ENCODE data around the gene UBE2D2. TPM values are rescaled to one million over a fixed set of nuclear protein-coding genes. Genes with fewer than 3 reads are reported as not detected.
"Not testable (repeated sequence)": the region's sequence is repeated elsewhere in the genome, so short reads cannot be mapped to it uniquely, and the experiment has no call there.

UBE2D2 gene
- 100 to 1,000 TPM; 176 to 190 TPM for total RNA-seq

DNA sequence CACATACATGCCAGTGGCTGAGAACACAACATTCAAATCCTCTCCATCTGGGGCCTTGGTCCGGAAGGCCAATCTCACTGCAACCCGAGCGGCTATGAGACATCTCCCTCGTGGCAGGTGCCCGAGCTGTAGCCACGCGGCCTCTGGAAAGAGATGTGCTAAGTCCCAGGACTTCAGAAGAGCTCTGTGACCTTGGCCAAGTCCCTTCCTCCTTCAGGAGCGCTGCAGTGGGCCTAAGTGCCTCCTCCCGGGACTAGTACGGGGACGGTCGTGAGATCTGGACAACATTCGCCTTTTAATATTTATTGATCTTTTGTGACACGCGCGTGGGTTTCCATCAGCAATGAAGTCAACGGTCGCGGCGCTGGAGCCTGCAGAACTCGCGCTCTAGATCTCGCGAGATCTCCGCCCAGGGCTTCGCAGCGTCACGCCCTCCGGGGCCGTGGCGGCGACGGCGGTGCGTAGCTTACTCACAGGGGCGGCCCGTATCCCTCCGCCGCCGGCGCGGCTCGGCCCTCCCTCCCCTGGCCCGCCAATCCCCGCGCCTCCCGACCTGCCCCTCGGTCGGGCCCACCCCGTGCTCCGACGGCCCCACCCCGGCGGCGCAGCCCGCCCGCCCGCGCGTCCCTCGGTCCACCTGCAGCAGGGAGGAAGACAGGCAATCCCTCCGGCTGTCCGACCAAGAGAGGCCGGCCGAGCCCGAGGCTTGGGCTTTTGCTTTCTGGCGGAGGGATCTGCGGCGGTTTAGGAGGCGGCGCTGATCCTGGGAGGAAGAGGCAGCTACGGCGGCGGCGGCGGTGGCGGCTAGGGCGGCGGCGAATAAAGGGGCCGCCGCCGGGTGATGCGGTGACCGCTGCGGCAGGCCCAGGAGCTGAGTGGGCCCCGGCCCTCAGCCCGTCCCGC, at the start of gene UBE2D2:
TSS of gene UBE2D2 (plus strand) at position 588 of the 903 bp plus-strand sequence. CDS start 453 bp downstream, outside the sequence.
- ATAC-seq (peak; percentile 98 to 99), DNase-seq (ENCODE audit: low spot score) (peak; percentile 97)
- Mint-ChIP-seq H3K9me3 (no peaks in the 10 kb centered on the region), H3K4me1 (ENCODE audit: low read depth in 2 of 2) (peaks cover 26 to 31% of the 10 kb centered on the region in 2 donors), H3K27me3 (no peaks in the 10 kb centered on the region), H3K27ac (peak within 1 kb of the TSS; percentile 91 to 95), H3K36me3 (peaks cover 5% of the 10 kb centered on the region), H3K4me3 (peak within 1 kb of the TSS; percentile 93)

GRCh38 chr5:139512786-139513390, 48.3 kb upstream of the UBE2D2 start:
- Mint-ChIP-seq H3K4me1 (ENCODE audit: low read depth in 2 of 2) (peaks cover 42 to 52% of the 10 kb centered on the region in 2 donors), H3K27me3 (no peaks in the 10 kb centered on the region), H3K27ac (peak overlapping the region; percentile 52 to 72), H3K4me3 (peak overlapping the region; percentile 85), H3K9me3 (no peaks in the 10 kb centered on the region), H3K36me3 (no peaks in the 10 kb centered on the region)
- DNase-seq (ENCODE audit: low spot score) (no peak), ATAC-seq (no peak)

- Mint-ChIP-seq H3K27ac (peak overlapping the region; percentile 52 to 72), H3K4me1 (ENCODE audit: low read depth in 2 of 2) (peaks cover 47 to 50% of the 10 kb centered on the region in 2 donors)
- H3K4me3 Mint-ChIP-seq, H3K9me3 Mint-ChIP-seq, H3K27me3 Mint-ChIP-seq, H3K36me3 Mint-ChIP-seq: not testable (repeated sequence)
- ATAC-seq (peak; percentile 60 to 75), DNase-seq (ENCODE audit: low spot score) (peak; percentile 79)
Measured at GRCh38 chr5:139513434-139513833, 47.7 kb upstream of the UBE2D2 start.

DNA sequence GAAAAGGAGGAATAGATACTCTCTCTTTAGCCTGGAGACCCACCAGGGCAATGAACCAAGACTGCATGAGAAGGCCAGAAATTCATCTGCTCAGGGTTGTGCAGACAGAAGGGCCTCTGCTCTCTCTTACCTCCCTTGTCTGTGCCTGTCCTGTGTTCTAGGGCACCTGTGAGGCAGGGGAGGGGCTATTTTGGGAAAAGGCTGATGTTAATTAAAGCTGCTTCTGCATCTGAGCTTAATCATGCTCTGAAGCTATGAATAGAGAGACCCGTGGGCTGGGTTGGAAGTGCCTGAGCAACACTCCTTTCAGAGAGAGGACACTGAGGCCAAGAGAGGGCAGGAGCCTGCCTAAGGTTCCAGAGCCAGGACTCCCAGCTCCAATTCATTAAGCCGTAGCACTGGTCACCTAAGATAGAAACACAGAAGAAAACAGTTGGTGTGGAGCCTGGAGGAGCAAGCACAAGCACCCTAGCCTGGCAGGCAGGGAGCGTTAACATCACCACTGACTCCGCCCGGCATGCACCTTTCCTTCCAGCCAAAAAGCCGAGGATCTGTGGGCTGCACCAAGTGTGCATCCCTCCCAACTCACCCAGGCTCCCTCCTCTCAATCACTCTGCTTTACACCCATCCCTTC, 47.2 kb upstream of the UBE2D2 start:
- ATAC-seq (no peak), DNase-seq (ENCODE audit: low spot score) (no peak)
- Mint-ChIP-seq H3K36me3 (no peaks in the 10 kb centered on the region), H3K27me3 (peaks cover 0 to 2% of the 10 kb centered on the region in 2 donors), H3K4me1 (ENCODE audit: low read depth in 2 of 2) (peaks cover 52% of the 10 kb centered on the region in 2 donors), H3K4me3 (no peak overlapping the region), H3K9me3 (no peaks in the 10 kb centered on the region), H3K27ac (peak overlapping the region; percentile 26 to 72)

DNA sequence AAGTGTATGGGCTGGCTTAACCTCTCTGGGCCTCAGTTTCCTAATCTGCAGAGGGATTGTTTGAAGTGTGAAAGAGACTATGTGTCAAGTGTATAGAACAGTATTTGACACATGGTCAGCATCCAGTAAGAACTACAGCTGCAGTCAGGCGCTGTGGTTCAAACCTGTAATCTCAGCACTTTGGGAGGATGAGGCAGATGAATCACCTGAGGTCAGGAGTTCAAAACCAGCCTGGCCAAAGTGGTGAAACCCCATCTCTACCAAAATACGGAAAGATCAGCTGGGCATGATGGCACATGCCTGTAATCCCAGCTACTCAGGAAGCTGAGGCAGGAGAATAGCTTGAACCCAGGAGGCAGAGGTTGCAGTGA, 46.7 kb upstream of the UBE2D2 start:
- Mint-ChIP-seq H3K36me3 (no peaks in the 10 kb centered on the region), H3K27ac (peak overlapping the region in 1 of 2 donors; percentile 26), H3K27me3 (peaks cover 0 to 4% of the 10 kb centered on the region in 2 donors), H3K4me1 (ENCODE audit: low read depth in 2 of 2) (peaks cover 53 to 54% of the 10 kb centered on the region in 2 donors), H3K4me3 (no peak overlapping the region), H3K9me3 (no peaks in the 10 kb centered on the region)
- DNase-seq (ENCODE audit: low spot score) (no peak), ATAC-seq (peak; percentile 1 to 49)

GRCh38 chr5:139517683-139518564, 43.2 kb upstream of the UBE2D2 start:
- H3K9me3 Mint-ChIP-seq, result no peaks in the 10 kb centered on the region
- peaks cover 22 to 28% of the 10 kb centered on the region in 2 donors for H3K4me1 Mint-ChIP-seq (ENCODE audit: low read depth in 2 of 2)
- peak; percentile 89 for DNase-seq (ENCODE audit: low spot score)
- peaks cover 0 to 6% of the 10 kb centered on the region in 2 donors for H3K27me3 Mint-ChIP-seq
- H3K36me3 Mint-ChIP-seq, result no peaks in the 10 kb centered on the region
- ATAC-seq, result peak; percentile 95
- H3K4me3 Mint-ChIP-seq, result peak overlapping the region; percentile 89
- peak overlapping the region; percentile 73 to 80 for H3K27ac Mint-ChIP-seq

DNA sequence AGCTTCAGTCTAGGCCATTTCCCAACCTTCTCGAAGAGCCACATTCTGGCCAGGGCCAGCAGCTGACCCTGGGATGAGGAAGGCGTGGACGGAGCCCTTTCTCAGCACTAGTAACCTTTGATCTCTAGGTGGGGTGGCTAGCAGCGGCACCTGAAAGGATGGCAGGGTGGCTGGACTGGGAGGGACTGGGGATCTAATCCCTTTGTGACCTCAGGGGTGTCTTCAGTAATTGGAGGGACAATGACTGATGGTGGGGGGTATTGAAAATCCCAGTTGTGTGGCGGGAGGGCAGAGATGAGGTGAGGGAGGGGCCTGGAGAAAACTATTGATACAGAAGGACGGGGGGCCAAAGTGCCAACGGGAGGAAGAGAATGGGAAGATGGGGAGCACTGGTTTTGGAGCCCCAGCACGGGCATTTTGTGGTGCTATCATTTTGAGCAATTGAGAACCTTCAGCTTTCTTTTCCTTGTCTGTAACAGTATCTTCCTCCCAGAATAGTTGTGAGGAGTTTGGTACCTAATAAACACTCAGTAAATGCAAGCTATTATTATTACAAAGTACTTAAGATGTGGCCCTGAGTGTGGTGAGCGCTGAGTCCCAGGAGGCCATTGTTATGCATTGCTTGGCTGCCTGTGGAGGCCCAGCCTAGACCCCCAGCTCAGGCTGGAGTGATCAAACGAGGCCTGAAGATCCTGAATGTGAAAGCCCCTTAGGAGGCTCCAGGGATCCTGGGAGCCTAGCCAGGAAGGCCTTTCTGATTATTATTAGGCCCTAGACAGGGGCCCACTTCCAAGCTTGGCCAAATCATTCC, 37.3 kb upstream of the UBE2D2 start:
- no peaks in the 10 kb centered on the region for H3K9me3 Mint-ChIP-seq
- H3K4me1 Mint-ChIP-seq (ENCODE audit: low read depth in 2 of 2), result peaks cover 2 to 3% of the 10 kb centered on the region in 2 donors
- no peak for DNase-seq (ENCODE audit: low spot score)
- ATAC-seq, result no peak
- no peak overlapping the region for H3K4me3 Mint-ChIP-seq
- no peaks in the 10 kb centered on the region for H3K36me3 Mint-ChIP-seq
- no peak overlapping the region for H3K27ac Mint-ChIP-seq
- H3K27me3 Mint-ChIP-seq, result peaks cover 0 to 5% of the 10 kb centered on the region in 2 donors

DNA sequence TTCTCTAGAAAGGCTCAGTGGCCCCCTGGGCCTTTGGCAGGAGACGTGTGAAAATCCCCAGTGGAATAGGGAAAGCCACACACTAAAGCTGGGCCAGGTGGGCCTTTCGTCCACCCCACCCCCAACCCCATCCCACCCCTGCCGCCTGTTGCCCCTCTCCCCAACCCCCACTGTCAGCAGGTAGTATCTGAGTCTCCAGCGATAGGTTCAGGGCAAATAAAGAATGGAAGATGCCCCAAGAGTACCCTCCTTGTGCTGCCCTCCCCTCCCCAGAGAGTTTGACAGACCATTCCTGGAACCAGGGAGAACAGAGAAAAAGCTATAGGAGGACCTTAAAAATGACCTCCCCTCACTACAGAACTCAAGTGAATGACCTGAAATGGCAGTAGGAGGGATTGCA, 36.7 kb upstream of the UBE2D2 start:
- Mint-ChIP-seq H3K27me3 (peaks cover 0 to 2% of the 10 kb centered on the region in 2 donors), H3K4me1 (ENCODE audit: low read depth in 2 of 2) (no peaks in the 10 kb centered on the region), H3K27ac (no peak overlapping the region), H3K36me3 (no peaks in the 10 kb centered on the region), H3K9me3 (no peaks in the 10 kb centered on the region), H3K4me3 (no peak overlapping the region)
- no peak for ATAC-seq
- no peak for DNase-seq (ENCODE audit: low spot score)

DNA sequence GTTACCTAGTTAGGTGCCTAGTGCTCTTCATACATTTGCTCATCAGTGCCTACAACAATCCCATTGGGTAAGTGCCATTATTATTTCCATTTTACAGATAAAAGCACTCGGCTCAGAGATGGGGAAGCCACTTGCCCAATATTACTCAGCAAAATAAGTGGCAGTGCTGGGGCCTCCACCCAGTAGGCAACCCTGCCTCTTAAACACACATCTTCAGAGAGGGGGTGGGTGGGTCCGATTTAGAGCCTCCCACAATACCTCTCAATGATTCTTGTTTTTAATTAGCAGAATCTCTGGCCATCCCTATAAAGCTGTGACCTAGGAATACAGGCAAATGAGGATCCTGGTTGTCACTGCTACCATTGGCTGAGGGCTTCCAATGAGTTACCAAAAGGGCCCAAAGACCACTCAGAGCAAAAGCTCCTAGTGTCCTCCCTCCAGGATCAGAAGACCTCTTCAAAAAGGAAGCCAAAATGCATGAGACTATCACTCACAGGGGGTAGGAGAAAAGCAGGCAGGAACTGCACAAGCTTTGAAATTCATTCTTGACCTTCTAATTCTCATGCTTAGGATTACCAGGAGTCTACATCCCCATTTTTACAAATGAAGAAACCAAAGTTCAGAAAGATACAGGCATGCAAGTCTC, 36.1 kb upstream of the UBE2D2 start:
- H3K36me3 Mint-ChIP-seq, result no peaks in the 10 kb centered on the region
- H3K4me1 Mint-ChIP-seq (ENCODE audit: low read depth in 2 of 2), result no peaks in the 10 kb centered on the region
- H3K9me3 Mint-ChIP-seq, result no peaks in the 10 kb centered on the region
- ATAC-seq (no peak), DNase-seq (ENCODE audit: low spot score) (no peak)
- H3K27me3 Mint-ChIP-seq, result no peaks in the 10 kb centered on the region
- H3K27ac Mint-ChIP-seq, result no peak overlapping the region
- no peak overlapping the region for H3K4me3 Mint-ChIP-seq

DNA sequence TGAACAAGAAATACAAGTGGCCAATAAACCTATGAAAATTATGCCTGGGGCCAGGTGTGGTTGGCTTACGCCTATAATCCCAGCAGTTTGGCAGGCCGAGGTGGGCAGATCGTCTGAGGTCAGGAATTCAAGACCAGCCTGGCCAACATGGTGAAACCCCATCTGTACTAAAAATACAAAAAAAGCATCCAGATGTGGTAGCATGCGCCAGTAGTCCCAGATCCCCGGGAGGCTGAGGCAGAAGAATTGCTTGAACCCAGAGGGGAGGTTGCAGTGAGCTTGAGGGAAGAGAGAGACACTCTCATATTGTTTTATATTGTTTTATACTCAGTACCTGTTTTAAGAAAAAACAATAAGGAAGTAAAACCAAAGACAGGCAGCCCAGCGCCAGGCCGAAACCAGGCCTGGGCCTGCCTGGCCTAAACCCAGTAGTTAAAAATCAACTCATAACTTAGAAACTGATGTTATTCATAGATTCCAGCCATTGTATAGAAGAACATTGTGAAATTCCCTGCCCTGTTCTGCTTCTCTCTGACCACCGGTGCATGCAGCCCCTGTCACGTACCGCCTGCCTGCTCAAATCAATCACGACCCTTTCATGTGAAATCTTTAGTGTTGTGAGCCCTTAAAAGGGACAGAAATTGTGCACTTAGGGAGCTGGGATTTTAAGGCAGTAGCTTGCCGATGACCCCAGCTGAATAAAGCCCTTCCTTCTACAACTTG, 35.4 kb upstream of the UBE2D2 start:
- ATAC-seq; H3K9me3 Mint-ChIP-seq; H3K27me3 Mint-ChIP-seq; H3K4me3 Mint-ChIP-seq; DNase-seq (ENCODE audit: low spot score); H3K4me1 Mint-ChIP-seq (ENCODE audit: low read depth in 2 of 2); H3K36me3 Mint-ChIP-seq; H3K27ac Mint-ChIP-seq: not testable (repeated sequence)

GRCh38 chr5:139526309-139527089, 34.6 kb upstream of the UBE2D2 start:
- not testable (repeated sequence) for H3K27ac Mint-ChIP-seq; H3K27me3 Mint-ChIP-seq; H3K4me1 Mint-ChIP-seq (ENCODE audit: low read depth in 2 of 2); DNase-seq (ENCODE audit: low spot score); ATAC-seq; H3K9me3 Mint-ChIP-seq; H3K36me3 Mint-ChIP-seq; H3K4me3 Mint-ChIP-seq

Measured in natural killer cell treated with Interleukin-12 subunit alpha and Interleukin-12 subunit beta and Interleukin-15 and Interleukin-18, amount 100 ng/mL, for 72 hours (primary cell).